K562 (cell line): Measurements from ENCODE around the gene LRRN3. TPM values are rescaled to one million over a fixed set of nuclear protein-coding genes. Genes with fewer than 3 reads are reported as not detected.
A peak's percentile ranks its signal among the peaks of the same experiment; 100 is the strongest.

Experiments used
- ATAC-seq: fragments of 200-7000 bp; cut with Tn5 transposase; 3 replicates; pipeline ENCODE4 v1.9.1; 2020; ENCODE audit warnings: moderate library complexity
- BruUV-seq: library from RNA; stranded (reverse); fragments of 400-500 nt; replicated peaks from 2 replicates; lab custom pipeline; 2021; lab: Mats Ljungman, UMichigan
- CTCF ChIA-PET: fragments of 300-600 bp; formaldehyde crosslinking; extraction: SDS; loops from one replicate; lab custom pipeline; 2021; ENCODE audit warnings: low intra/inter-chr PET ratio; lab: Yijun Ruan, JAX
- POLR2A ChIA-PET: fragments of 300-600, 350-650 bp; sonication (Branson Sonifier 250); formaldehyde crosslinking; extraction: SDS; loops from one replicate; lab custom pipeline; 2021; ENCODE audit warnings: antibody characterized with exemption, inconsistent platforms; lab: Yijun Ruan, JAX
- DNase-seq, 4 experiments: peaks; one replicate each; pipeline versions ENCODE4 v3.0.0 to v3.0.0-alpha.2; 2011 to 2018; ENCODE audit warnings: low spot score in 3 of 4, mixed read lengths in 3 of 4; ENCODE audit errors: extremely low read depth in 1 of 4
- FAIRE-seq: peaks from 2 replicates; lab custom pipeline; 2011; peaks lifted over from hg19 to GRCh38; lab: Jason Lieb, UNC
- H2AFZ ChIP-seq: 2 replicates; pipeline ENCODE4 v1.6.0; 2011; ENCODE audit warnings: low read depth, low read length, control low read depth, inconsistent platforms
- H3K27ac ChIP-seq: fragments of 200-600 bp; 3 replicates; pipeline ENCODE4 v1.8.0; 2011; ENCODE audit warnings: low read depth, mild to moderate bottlenecking, control low read depth, inconsistent platforms, low read length, moderate library complexity, mixed read lengths; ENCODE audit errors: extremely low read depth
- H3K27me3 ChIP-seq, 2 experiments: fragments of 300-600 bp in 1 of 2; 2 replicates in 1 of 2; 3 replicates in 1 of 2; pipeline versions ENCODE4 v1.6.0 to v1.8.0; 2011; ENCODE audit warnings: inconsistent platforms in 2 of 2, low read length in 2 of 2, mild to moderate bottlenecking in 1 of 2, mixed read lengths in 1 of 2, moderate library complexity in 1 of 2; ENCODE audit not compliant: control insufficient read depth in 2 of 2, insufficient read depth in 2 of 2
- H3K36me3 ChIP-seq: fragments of 300-600 bp; 3 replicates; pipeline ENCODE4 v1.8.0; 2011; ENCODE audit warnings: mild to moderate bottlenecking, low read length, inconsistent platforms; ENCODE audit not compliant: control insufficient read depth, insufficient read depth
- H3K4me1 ChIP-seq, 2 experiments: fragments of 200-600 bp in 1 of 2; replicated peaks in 1 of 2; 2 replicates in 1 of 2; 3 replicates in 1 of 2; pipeline versions ENCODE4 v1.5.1 to v1.8.0; 2011; ENCODE audit warnings: inconsistent platforms in 2 of 2, low read length in 2 of 2, mild to moderate bottlenecking in 1 of 2, mixed read lengths in 1 of 2, moderate library complexity in 1 of 2; ENCODE audit not compliant: control insufficient read depth in 2 of 2, insufficient read depth in 2 of 2
- H3K4me2 ChIP-seq: 2 replicates; pipeline ENCODE4 v1.6.1; 2011; ENCODE audit warnings: low read length, control low read depth, inconsistent platforms, mixed read lengths; ENCODE audit not compliant: insufficient read depth
- H3K4me3 ChIP-seq: fragments of 200-600 bp; sonication (generic), shearing (Covaris generic); 2 replicates; pipeline ENCODE4 v1.5.1; 2016; ENCODE audit warnings: control low read depth, inconsistent platforms
- H3K79me2 ChIP-seq: fragments of 200-600 bp; 3 replicates; pipeline ENCODE4 v1.8.0; 2011; ENCODE audit warnings: low read length, inconsistent platforms; ENCODE audit not compliant: control insufficient read depth, insufficient read depth
- H3K9ac ChIP-seq, 2 experiments: 2 replicates each; pipeline versions ENCODE4 v1.6.0 to v1.6.1; 2011; ENCODE audit warnings: low read depth in 2 of 2, low read length in 2 of 2, control low read depth in 1 of 2, inconsistent platforms in 1 of 2, mild to moderate bottlenecking in 1 of 2, mixed read lengths in 1 of 2; ENCODE audit not compliant: insufficient read depth in 1 of 2
- H3K9me1 ChIP-seq: one replicate; pipeline ENCODE4 v1.6.0; 2011; ENCODE audit warnings: inconsistent platforms, mild to moderate bottlenecking, low read length, moderate library complexity; ENCODE audit not compliant: control insufficient read depth, insufficient read depth
- H3K9me3 ChIP-seq: replicated peaks from 2 replicates; pipeline ENCODE4 v1.5.1; 2011; ENCODE audit warnings: low read depth, low read length, inconsistent platforms; ENCODE audit not compliant: control insufficient read depth, insufficient read depth
- H4K20me1 ChIP-seq: replicated peaks from 2 replicates; pipeline ENCODE4 v1.6.1; 2011; ENCODE audit warnings: low read length, inconsistent platforms, mixed read lengths; ENCODE audit not compliant: control insufficient read depth, insufficient read depth
- C11orf30 ChIP-seq: fragments of 450-650 bp; IDR thresholded peaks from 2 replicates; pipeline ENCODE4 v1.6.1; 2016; ENCODE audit warnings: low read depth, mild to moderate bottlenecking
- CAMTA2 ChIP-seq: fragments of 250-450 bp; sonication (Bioruptor Pico); conservative IDR thresholded peaks from 2 replicates; pipeline ENCODE4 v1.5.1; 2022
- MAFF ChIP-seq: IDR thresholded peaks from 2 replicates; pipeline ENCODE4 v1.6.1; 2012; ENCODE audit warnings: low read length, improper control_type of control experiment
- MAFG ChIP-seq: fragments of 450-650 bp; conservative IDR thresholded peaks from 2 replicates; pipeline ENCODE4 v1.6.1; 2016; ENCODE audit warnings: missing genetic modification characterization, missing compliant biosample characterization
- MAFK ChIP-seq: IDR thresholded peaks from 2 replicates; pipeline ENCODE4 v1.6.1; 2011; ENCODE audit warnings: low read length, improper control_type of control experiment
- SMARCC2 ChIP-seq: fragments of 450-650 bp; IDR thresholded peaks from 2 replicates; pipeline ENCODE4 v1.6.1; 2017; ENCODE audit warnings: antibody characterized with exemption, moderate library complexity, mild to moderate bottlenecking, low read depth
- SP2 ChIP-seq: IDR thresholded peaks from 2 replicates; pipeline ENCODE4 v1.6.1; 2011; ENCODE audit warnings: mild to moderate bottlenecking, low read depth, low read length, moderate library complexity; ENCODE audit not compliant: poor library complexity, severe bottlenecking; ENCODE audit errors: extremely low read depth
- ZNF316 ChIP-seq: fragments of 450-650 bp; IDR thresholded peaks from 2 replicates; pipeline ENCODE4 v1.6.1; 2016
- ZNF77 ChIP-seq: fragments of 250-450 bp; sonication (Bioruptor Pico); IDR thresholded peaks from 2 replicates; pipeline ENCODE4 v1.5.0; 2020
- WGBS: fragments of 100-300 bp; shearing (Covaris generic); methylation state at CpG from one replicate; pipeline ENCODE4 v1.1.6; 2016; ENCODE audit warnings: low coverage, mixed read lengths; ENCODE audit not compliant: insufficient coverage; ENCODE audit errors: missing lambda C conversion rate; 5-methylcytosine and 5-hydroxymethylcytosine counted together
- in situ Hi-C: fragments of 300-500 bp; cut with MboI; formaldehyde crosslinking; loops from 4 replicates; pipeline ENCODE4 v1.15.0; 2018; ENCODE audit warnings: inconsistent platforms, mixed read lengths
- intact Hi-C: fragments of 100-400 bp; cut with micrococcal nuclease; formaldehyde crosslinking; loops from 2 replicates; pipeline ENCODE4 v1.14.2; 2022
- polyA plus RNA-seq, 8 experiments: library from polyadenylated mRNA; depleted of rRNA in 4 of 8; stranded (reverse) in 5 of 8; unstranded in 3 of 8; fragments of >200 nt; fragmentation: Nextera tagmentation in 2 of 8; fragmentation: Illumina TruSeq in 1 of 8; extraction: Ambion mirVana in 2 of 8; extraction: Trizol in 1 of 8; gene quantifications; 2 replicates each; pipeline versions ENCODE4 v1.2.1 to v1.2.3, GENCODE V29; 2011 to 2014; ENCODE audit warnings: inconsistent platforms in 1 of 8, missing spikeins in 1 of 8
- total RNA-seq, 7 experiments: library from RNA; depleted of rRNA in 6 of 7; stranded (reverse); fragments of >200 nt in 6 of 7; fragmentation: Illumina TruSeq in 2 of 7; extraction: Trizol in 2 of 7; gene quantifications; 2 replicates each; pipeline versions ENCODE4 v1.2.1 to v1.2.3, GENCODE V29; 2011 to 2021; ENCODE audit warnings: low replicate concordance in 1 of 7

The LRRN3 gene
- total and polyA plus RNA-seq, 9 of the 15 experiments (the other 6 are each of a cell fraction or from before 2014, with no cell fraction given), result 0.05 to 1.00 (median 0.20) TPM; not detected in 1

DNA sequence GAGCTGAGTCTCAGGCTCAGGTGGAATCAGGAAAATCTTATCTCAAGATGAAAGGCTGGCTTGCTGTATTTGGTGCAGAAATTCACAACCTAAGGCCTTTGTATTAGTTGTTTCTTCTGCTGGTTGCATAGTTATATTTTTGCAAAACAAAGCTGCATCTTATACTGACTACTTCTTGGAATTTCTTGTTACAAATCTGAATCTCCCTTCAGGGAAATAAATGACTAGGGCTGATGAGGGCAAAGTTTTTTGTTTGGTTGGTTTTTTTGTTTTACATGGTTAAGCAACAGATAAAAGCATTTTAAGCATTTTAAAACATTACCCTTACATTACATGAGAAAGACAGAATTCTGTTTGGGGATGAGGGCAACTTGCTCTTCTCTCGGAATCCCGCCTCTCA lies 13.9 kb upstream of the LRRN3 start (continued):
- TF ChIP-seq ZNF77 (CRISPR knock-in tag) (no peak), CAMTA2 (CRISPR knock-in tag) (no peak), SP2 (no peak)

DNA sequence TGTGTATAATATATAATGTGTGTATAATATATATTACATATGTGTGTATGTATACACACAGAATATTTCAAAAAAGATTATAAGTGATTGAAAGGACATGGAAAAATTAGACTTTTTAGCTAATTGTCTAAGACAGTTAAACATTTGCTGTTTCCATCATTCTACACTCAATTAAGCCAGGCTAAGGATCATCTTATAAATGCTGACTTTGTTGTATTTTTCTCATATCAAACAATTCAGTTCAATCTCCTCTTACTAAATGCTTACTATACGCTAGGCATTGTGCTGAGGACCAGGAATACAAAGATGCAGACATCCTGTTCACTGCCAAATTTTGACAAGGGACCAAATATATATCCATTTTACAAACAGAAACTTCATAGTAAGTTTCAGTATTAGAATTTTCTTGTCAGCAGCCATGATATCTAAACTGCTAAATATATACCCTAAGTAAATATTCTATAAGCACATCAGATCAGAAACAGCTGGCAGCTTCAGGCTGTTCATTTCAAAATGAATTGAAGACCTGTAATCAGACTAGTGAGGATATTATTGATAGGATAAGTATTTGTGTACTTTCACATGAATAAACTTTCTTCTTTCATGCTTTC lies 10.3 kb upstream of the LRRN3 start:
- TF ChIP-seq ZNF316, result peak; percentile 86
- no peak for TF ChIP-seq SMARCC2
- peak; percentile 54; the same call in 1 of the 2 replicates for TF ChIP-seq MAFG
- TF ChIP-seq C11orf30, result peak; percentile 78
- TF ChIP-seq MAFK, result peak; percentile 55
- peak; percentile 52 for TF ChIP-seq MAFF
- Histone ChIP-seq H4K20me1 (no peaks in the 10 kb centered on the region), H2AFZ (no peak overlapping the region), H3K4me1 (no peaks in the 10 kb centered on the region; a peak in 1 of 5 replicates), H3K4me3 (no peak overlapping the region), H3K36me3 (no peaks in the 10 kb centered on the region), H3K4me2 (no peak overlapping the region), H3K9me3 (no peaks in the 10 kb centered on the region), H3K79me2 (no peaks in the 10 kb centered on the region), H3K27ac (no peak overlapping the region), H3K9me1 (no peaks in the 10 kb centered on the region), H3K9ac (no peak overlapping the region), H3K27me3 (no peaks in the 10 kb centered on the region)
- ATAC-seq (no peak), FAIRE-seq (no peak), DNase-seq (no peak)
- 88% methylated on average over 1 of the region's 1 CpG for WGBS
- CTCF ChIA-PET, result no interaction called here
- in situ Hi-C loops, result no loop called here
- intact Hi-C loops, result no loop called here
- POLR2A ChIA-PET, result no interaction called here
- no TSS peak for BruUV-seq
